ENCODE measurements around the gene AGAP1.
A peak's percentile ranks its signal among the peaks of the same experiment; 100 is the strongest.

The AGAP1 gene

GRCh38 chr2:235532307-235532706, 38.5 kb downstream of the AGAP1 start:
- DNase-seq (ENCODE audit: low read depth, low spot score) = no peak

GRCh38 chr2:235533198-235533597, 39.4 kb downstream of the AGAP1 start:
- no peak for DNase-seq (ENCODE audit: low read depth, low spot score)

- DNase-seq (ENCODE audit: low read depth, low spot score) = no peak
Measured at GRCh38 chr2:235533616-235534385, 40.0 kb downstream of the AGAP1 start.

GRCh38 chr2:235534678-235535422, 41.0 kb downstream of the AGAP1 start:
- no peak for DNase-seq (ENCODE audit: low read depth, low spot score)

GRCh38 chr2:235535423-235536130, 41.7 kb downstream of the AGAP1 start:
- peak; percentile 29 for DNase-seq (ENCODE audit: low read depth, low spot score)

GRCh38 chr2:235536711-235537110, 42.9 kb downstream of the AGAP1 start:
- DNase-seq (ENCODE audit: low read depth, low spot score) = no peak

GRCh38 chr2:235537186-235537585, 43.3 kb downstream of the AGAP1 start:
- no peak for DNase-seq (ENCODE audit: low read depth, low spot score)

GRCh38 chr2:235537587-235537986, 43.7 kb downstream of the AGAP1 start:
- DNase-seq (ENCODE audit: low read depth, low spot score) = no peak

- no peak for DNase-seq (ENCODE audit: low read depth, low spot score)
Measured at GRCh38 chr2:235538144-235538639, 44.3 kb downstream of the AGAP1 start.

- DNase-seq (ENCODE audit: low read depth, low spot score) = no peak
Measured at GRCh38 chr2:235538981-235539380, 45.1 kb downstream of the AGAP1 start.

GRCh38 chr2:235539773-235540172, 45.9 kb downstream of the AGAP1 start:
- no peak for DNase-seq (ENCODE audit: low read depth, low spot score)

- no peak for DNase-seq (ENCODE audit: low read depth, low spot score)
Measured at GRCh38 chr2:235541016-235541415, 47.2 kb downstream of the AGAP1 start.

GRCh38 chr2:235541838-235542549, 48.2 kb downstream of the AGAP1 start:
- no peak for DNase-seq (ENCODE audit: low read depth, low spot score)

- no peak for DNase-seq (ENCODE audit: low read depth, low spot score)
Measured at GRCh38 chr2:235542733-235543127, 48.9 kb downstream of the AGAP1 start.

- no peak for DNase-seq (ENCODE audit: low read depth, low spot score)
Measured at GRCh38 chr2:235543128-235543750, 49.4 kb downstream of the AGAP1 start.

GRCh38 chr2:235543851-235544688, 50.2 kb downstream of the AGAP1 start:
- no peak for DNase-seq (ENCODE audit: low read depth, low spot score)

- DNase-seq (ENCODE audit: low read depth, low spot score) = no peak
Measured at GRCh38 chr2:235544689-235544969, 50.8 kb downstream of the AGAP1 start.

GRCh38 chr2:235545339-235546150, 51.7 kb downstream of the AGAP1 start:
- DNase-seq (ENCODE audit: low read depth, low spot score) = no peak

GRCh38 chr2:235546151-235546435, 52.2 kb downstream of the AGAP1 start:
- DNase-seq (ENCODE audit: low read depth, low spot score) = no peak

GRCh38 chr2:235546436-235546835, 52.6 kb downstream of the AGAP1 start:
- no peak for DNase-seq (ENCODE audit: low read depth, low spot score)
